Adipose tissue (tissue), 3 donors: Measurements from ENCODE around the gene LPP. TPM values are rescaled to one million over a fixed set of nuclear protein-coding genes. Genes with fewer than 3 reads are reported as not detected.

Experiments used
- H3K27ac ChIP-seq: one replicate; pipeline ENCODE4 v1.5.1; 2013; ENCODE audit warnings: low read depth, low read length
- WGBS, 3 donors: extraction: QIAGEN DNeasy Blood & Tissue Kit; methylation state at CpG; one replicate each; pipeline ENCODE4 v1.1.7; 2013; 5-methylcytosine and 5-hydroxymethylcytosine counted together
- polyA plus RNA-seq, 3 donors: library from polyadenylated mRNA; stranded (reverse); fragments of 200-250 nt; gene quantifications; one replicate each; pipeline ENCODE4 v1.2.3, GENCODE V29; 2013
- donor health status: healthy with polysubstance abuse.
- donor health status: Bipolar disorder and iron deficiency.
- donor health status: healthy.

LPP gene
- polyA plus RNA-seq, 3 donors, result 3.6 to 25.6 (median 11.3) TPM

- H3K27ac ChIP-seq, result no peak overlapping the region
- 81 to 88% (median 86%) methylated on average over 3 of the region's 3 CpGs for WGBS, 3 donors
Observed at GRCh38 chr3:188855675-188856074, 701.7 kb downstream of the LPP start.

- no peak overlapping the region for H3K27ac ChIP-seq
- 97 to 99% (median 98%) methylated on average over 3 of the region's 3 CpGs for WGBS, 3 donors
Observed at GRCh38 chr3:188860147-188860546, 706.2 kb downstream of the LPP start.

GRCh38 chr3:188861842-188862744 is 708.1 kb downstream of the LPP start:
- no peak overlapping the region for H3K27ac ChIP-seq
- WGBS, 3 donors, result 67 to 82% (median 76%) methylated on average over 5 of the region's 5 CpGs

GRCh38 chr3:188863999-188864406 is 710.0 kb downstream of the LPP start:
- no peak overlapping the region for H3K27ac ChIP-seq
- WGBS, 3 donors, result 52 to 68% (median 66%) methylated on average over 3 of the region's 3 CpGs

- WGBS, 3 donors, result 83 to 90% (median 86%) methylated on average over 4 of the region's 4 CpGs
- H3K27ac ChIP-seq, result no peak overlapping the region
Observed at GRCh38 chr3:188867691-188868265, 713.8 kb downstream of the LPP start.

- H3K27ac ChIP-seq, result no peak overlapping the region
- 95 to 100% (median 96%) methylated on average over 1 of the region's 1 CpG for WGBS, 3 donors
Observed at GRCh38 chr3:188868803-188869202, 714.8 kb downstream of the LPP start.

GRCh38 chr3:188869628-188870027 is 715.7 kb downstream of the LPP start:
- 95 to 97% (median 96%) methylated on average over 3 of the region's 3 CpGs for WGBS, 3 donors
- no peak overlapping the region for H3K27ac ChIP-seq

- H3K27ac ChIP-seq, result no peak overlapping the region
- WGBS, 3 donors, result 92 to 94% (median 93%) methylated on average over 8 of the region's 8 CpGs
Observed at GRCh38 chr3:188870431-188870830, 716.5 kb downstream of the LPP start.

- no peak overlapping the region for H3K27ac ChIP-seq
- WGBS, 3 donors, result 94 to 95% (median 95%) methylated on average over 1 of the region's 1 CpG
Observed at GRCh38 chr3:188874576-188874975, 720.6 kb downstream of the LPP start.

GRCh38 chr3:188875413-188875812 is 721.5 kb downstream of the LPP start:
- H3K27ac ChIP-seq, result no peak overlapping the region
- WGBS, 3 donors, result 85 to 96% (median 89%) methylated on average over 1 of the region's 1 CpG

GRCh38 chr3:188876370-188876769 is 722.4 kb downstream of the LPP start:
- 87 to 93% (median 92%) methylated on average over 3 of the region's 3 CpGs for WGBS, 3 donors
- H3K27ac ChIP-seq, result no peak overlapping the region

GRCh38 chr3:188877381-188877780 is 723.4 kb downstream of the LPP start:
- WGBS, 3 donors, result 90 to 95% (median 91%) methylated on average over 3 of the region's 3 CpGs
- H3K27ac ChIP-seq, result no peak overlapping the region

- H3K27ac ChIP-seq, result no peak overlapping the region
- WGBS, 3 donors, result 96 to 98% (median 97%) methylated on average over 2 of the region's 2 CpGs
Observed at GRCh38 chr3:188878076-188878475, 724.1 kb downstream of the LPP start.

- no peak overlapping the region for H3K27ac ChIP-seq
Observed at GRCh38 chr3:188881954-188882641, 728.1 kb downstream of the LPP start.

- no peak overlapping the region for H3K27ac ChIP-seq
- 91 to 92% (median 91%) methylated on average over 11 of the region's 11 CpGs for WGBS, 3 donors
Observed at GRCh38 chr3:188884299-188885043, 730.5 kb downstream of the LPP start.

GRCh38 chr3:188888321-188889053 is 734.5 kb downstream of the LPP start:
- 85 to 92% (median 92%) methylated on average over 14 of the region's 14 CpGs for WGBS, 3 donors
- no peak overlapping the region for H3K27ac ChIP-seq

GRCh38 chr3:188889054-188889491 is 735.1 kb downstream of the LPP start:
- WGBS, 3 donors, result 67 to 92% (median 90%) methylated on average over 4 of the region's 4 CpGs
- no peak overlapping the region for H3K27ac ChIP-seq
